ENCODE data around the gene HACD3.

DNA sequence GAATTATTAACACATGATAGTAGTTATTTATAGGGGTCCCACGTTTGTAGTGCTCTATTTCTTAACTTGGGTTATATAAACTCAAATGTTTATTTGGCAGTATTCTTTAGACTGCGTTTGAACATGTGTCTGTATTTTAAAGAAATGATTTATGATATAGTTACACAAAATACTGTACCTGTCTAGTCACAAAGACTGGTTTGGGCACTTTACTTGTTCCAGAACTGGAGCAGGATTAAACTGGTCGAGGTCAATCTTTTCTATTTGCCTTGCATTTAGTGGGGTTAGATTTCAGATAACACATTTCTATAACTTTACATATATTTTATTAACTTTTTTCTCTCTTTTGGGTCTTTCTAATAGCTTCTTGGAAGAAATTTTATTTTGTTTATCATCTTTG lies 39.5 kb downstream of the HACD3 start:
- TF ChIP-seq POLR2A (IDR thresholded peaks at IDR 0.05; ENCODE audit: low read depth, low read length): no peak
- TF ChIP-seq POLR2AphosphoS5 (IDR thresholded peaks at IDR 0.05; ENCODE audit: low read depth, low read length): no peak
- no peak for TF ChIP-seq TAF1 (IDR thresholded peaks at IDR 0.05; ENCODE audit: borderline replicate concordance, low read depth, low read length)

Data from GM12892 (cell line).